Esophagus muscularis mucosa (tissue), 4 donors: Measurements from ENCODE around the gene SHB. TPM values are rescaled to one million over a fixed set of nuclear protein-coding genes. Genes with fewer than 3 reads are reported as not detected.

Experiments
- DNase-seq: peaks from one replicate; pipeline ENCODE4 v3.0.0-alpha.2; 2017; ENCODE audit errors: extremely low spot score
- H3K27ac ChIP-seq, 4 donors: fragments of 200-600 bp; sonication (generic); replicated peaks in 1 of 4; 1 replicate in 3 of 4; 2 replicates in 1 of 4; pipeline ENCODE4 v1.5.1; 2016 to 2019; ENCODE audit warnings: mild to moderate bottlenecking in 1 of 4
- H3K27me3 ChIP-seq, 4 donors: fragments of 200-600 bp; sonication (generic); one replicate each; pipeline versions ENCODE4 v1.5.1 to v1.6.0; 2016 to 2019
- H3K36me3 ChIP-seq, 4 donors: fragments of 200-600 bp; sonication (generic); one replicate each; pipeline ENCODE4 v1.5.1; 2016 to 2019
- H3K4me1 ChIP-seq, 4 donors: fragments of 200-600 bp; sonication (generic); one replicate each; pipeline ENCODE4 v1.5.1; 2016 to 2019
- H3K4me3 ChIP-seq, 4 donors: fragments of 200-600 bp; sonication (generic); 1 replicate in 2 of 4; 2 replicates in 2 of 4; pipeline ENCODE4 v1.5.1; 2016 to 2019; ENCODE audit warnings: mild to moderate bottlenecking in 4 of 4, moderate library complexity in 1 of 4
- H3K9me3 ChIP-seq, 4 donors: fragments of 200-600 bp; sonication (generic); 1 replicate in 3 of 4; 2 replicates in 1 of 4; pipeline ENCODE4 v1.5.1; 2016 to 2019
- CTCF ChIP-seq, 3 experiments: fragments of 200-600 bp in 2 of 3; fragments of 450-650 bp in 1 of 3; sonication (generic) in 2 of 3; IDR thresholded peaks; one replicate each; pipeline ENCODE4 v1.5.1; 2017 to 2019; ENCODE audit warnings: antibody characterized with exemption in 3 of 3, mild to moderate bottlenecking in 2 of 3, moderate library complexity in 1 of 3
- EP300 ChIP-seq: sonication (generic); formaldehyde crosslinking; IDR thresholded peaks from one replicate; pipeline ENCODE4 v1.6.1; 2017; ENCODE audit warnings: antibody characterized with exemption
- POLR2A ChIP-seq: fragments of 450-650 bp; IDR thresholded peaks from one replicate; pipeline ENCODE4 v1.6.1; 2017; ENCODE audit warnings: antibody characterized with exemption, moderate library complexity, mild to moderate bottlenecking, low read depth
- POLR2AphosphoS5 ChIP-seq, 2 donors: sonication (generic); formaldehyde crosslinking; IDR thresholded peaks; one replicate each; pipeline ENCODE4 v1.6.1; 2017; ENCODE audit warnings: antibody characterized with exemption in 2 of 2
- WGBS: methylation state at CpG from one replicate; pipeline ENCODE4 v1.1.5; 2018; 5-methylcytosine and 5-hydroxymethylcytosine counted together
- intact Hi-C: fragments of 100-400 bp; cut with DNase I; formaldehyde crosslinking; loops from one replicate; pipeline ENCODE4 v1.15.1; 2023
- total RNA-seq, 4 donors: library from RNA; depleted of rRNA; stranded (reverse); fragments of >200 nt; gene quantifications; one replicate each; pipeline versions ENCODE4 v1.1.0 to v1.2.1, GENCODE V29; 2016

SHB gene
- total RNA-seq, 4 donors from 2014 or later, result 16.6 to 21.2 (median 21.0) TPM

- no peaks in the 10 kb centered on the region for H3K9me3 ChIP-seq
- TF ChIP-seq CTCF (IDR thresholded peaks at IDR 0.05) (peak; percentile 19 to 25 (median 24)), POLR2A (no peak)
- no peak for DNase-seq
- H3K36me3 ChIP-seq, result peaks cover 0 to 28% (median 8%) of the 10 kb centered on the region in 4 donors
- intact Hi-C loops, result no loop called here
- peak overlapping the region; percentile 35 to 82 (median 72) for H3K27ac ChIP-seq
- no peaks in the 10 kb centered on the region for H3K27me3 ChIP-seq
- 57% methylated on average over 8 of the region's 13 CpGs for WGBS
- H3K4me1 ChIP-seq, result peaks cover 54 to 57% (median 56%) of the 10 kb centered on the region in 4 donors
- no peak overlapping the region for H3K4me3 ChIP-seq
Observed at GRCh38 chr9:38017149-38017884, 51.7 kb downstream of the SHB start.

- Histone ChIP-seq H3K36me3 (peaks cover 0 to 33% (median 8%) of the 10 kb centered on the region in 4 donors), H3K9me3 (no peaks in the 10 kb centered on the region), H3K27me3 (no peaks in the 10 kb centered on the region), H3K27ac (peak overlapping the region; percentile 35 to 82 (median 72)), H3K4me3 (no peak overlapping the region), H3K4me1 (peaks cover 54 to 59% (median 55%) of the 10 kb centered on the region in 4 donors)
- no peak for DNase-seq
- 56% methylated on average over 10 of the region's 12 CpGs for WGBS
- no peak for TF ChIP-seq CTCF (IDR thresholded peaks at IDR 0.05)
- no peak for TF ChIP-seq EP300
- TF ChIP-seq POLR2AphosphoS5 (IDR thresholded peaks at IDR 0.05), result no peak
- TF ChIP-seq POLR2A, result no peak
- intact Hi-C loops, result no loop called here
Observed at GRCh38 chr9:38016375-38017135, 52.5 kb downstream of the SHB start.

GRCh38 chr9:38015906-38016305 lies 53.1 kb downstream of the SHB start:
- Histone ChIP-seq H3K27me3 (no peaks in the 10 kb centered on the region), H3K36me3 (peaks cover 0 to 33% (median 8%) of the 10 kb centered on the region in 4 donors), H3K27ac (peak overlapping the region in 1 of 4 donors; percentile 82), H3K4me1 (peaks cover 54 to 63% (median 55%) of the 10 kb centered on the region in 4 donors), H3K9me3 (no peaks in the 10 kb centered on the region), H3K4me3 (no peak overlapping the region)
- intact Hi-C loops, result no loop called here
- no peak for TF ChIP-seq EP300
- TF ChIP-seq POLR2AphosphoS5 (IDR thresholded peaks at IDR 0.05), result no peak
- TF ChIP-seq POLR2A, result no peak
- TF ChIP-seq CTCF (IDR thresholded peaks at IDR 0.05), result no peak
- no peak for DNase-seq
- WGBS, result 89% methylated on average over 5 of the region's 7 CpGs

GRCh38 chr9:38015266-38015665 lies 53.8 kb downstream of the SHB start:
- H3K27ac ChIP-seq, result no peak overlapping the region
- peaks cover 0 to 33% (median 8%) of the 10 kb centered on the region in 4 donors for H3K36me3 ChIP-seq
- H3K9me3 ChIP-seq, result no peaks in the 10 kb centered on the region
- 55% methylated on average over 4 of the region's 4 CpGs for WGBS
- intact Hi-C loops, result no loop called here
- no peak for DNase-seq
- no peaks in the 10 kb centered on the region for H3K27me3 ChIP-seq
- no peak overlapping the region for H3K4me3 ChIP-seq
- peaks cover 47 to 62% (median 49%) of the 10 kb centered on the region in 4 donors for H3K4me1 ChIP-seq
- no peak for TF ChIP-seq POLR2A
- no peak for TF ChIP-seq POLR2AphosphoS5 (IDR thresholded peaks at IDR 0.05)
- no peak for TF ChIP-seq EP300
